Measurements from ENCODE around the gene NEURL1.

GRCh38 chr10:103622286-103622685 is 128.8 kb downstream of the NEURL1 start:
- TF ChIP-seq CTCF (conservative IDR thresholded peaks at IDR 0.05), result no peak
- no peak for TF ChIP-seq ZFX (IDR thresholded peaks at IDR 0.05)

Measured in C4-2B (cell line).